HepG2 (cell line): Measurements from ENCODE around the gene KBTBD13. TPM values are rescaled to one million over a fixed set of nuclear protein-coding genes. Genes with fewer than 3 reads are reported as not detected.

ENCODE experiments used
- ATAC-seq: fragments of 200-7000 bp; cut with Tn5 transposase; 3 replicates; pipeline ENCODE4 v1.9.1; 2020; ENCODE audit warnings: mild to moderate bottlenecking, moderate library complexity
- Bru-seq: library from RNA; stranded (reverse); fragments of 400-500 nt; gene quantifications from one replicate; lab custom pipeline; 2021; lab: Mats Ljungman, UMichigan
- BruChase-seq, 2 experiments: library from RNA; stranded (reverse); fragments of 400-500 nt; gene quantifications; one replicate each; lab custom pipeline; 2021; lab: Mats Ljungman, UMichigan
- BruUV-seq: library from RNA; stranded (reverse); fragments of 400-500 nt; replicated peaks from 2 replicates; lab custom pipeline; 2021; lab: Mats Ljungman, UMichigan
- CTCF ChIA-PET: fragments of 300-600 bp; formaldehyde crosslinking; extraction: SDS; loops from one replicate; lab custom pipeline; 2021; ENCODE audit warnings: low total read pairs, inconsistent platforms, low intra/inter-chr PET ratio; lab: Yijun Ruan, JAX
- POLR2A ChIA-PET: fragments of 350-600 bp; sonication (Branson Sonifier 250); formaldehyde crosslinking; loops from one replicate; lab custom pipeline; 2020; ENCODE audit warnings: antibody characterized with exemption, inconsistent platforms; lab: Yijun Ruan, JAX
- DNase-seq: peaks from one replicate; pipeline ENCODE4 v3.0.0-alpha.2; 2015; ENCODE audit warnings: low spot score
- FAIRE-seq: peaks from 3 replicates; lab custom pipeline; 2011; peaks lifted over from hg19 to GRCh38; lab: Jason Lieb, UNC
- H2AFZ ChIP-seq: one replicate; pipeline ENCODE4 v1.6.1; 2011; ENCODE audit warnings: low read length, inconsistent platforms
- H3K27ac ChIP-seq: fragments of 300-600 bp; 3 replicates; pipeline ENCODE4 v1.8.0; 2011; ENCODE audit warnings: mixed run types, mild to moderate bottlenecking, mixed read lengths, low read length, inconsistent platforms; ENCODE audit not compliant: insufficient read depth; ENCODE audit errors: extremely low read length
- H3K27me3 ChIP-seq, 2 experiments: fragments of 200-600 bp in 1 of 2; 2 replicates in 1 of 2; 3 replicates in 1 of 2; pipeline versions ENCODE4 v1.6.0 to v1.8.0; 2011; ENCODE audit warnings: low read length in 2 of 2, mild to moderate bottlenecking in 2 of 2, moderate library complexity in 2 of 2, inconsistent platforms in 1 of 2; ENCODE audit not compliant: insufficient read depth in 2 of 2, control insufficient read depth in 1 of 2
- H3K36me3 ChIP-seq, 2 experiments: fragments of 200-600 bp in 1 of 2; replicated peaks in 1 of 2; 2 replicates in 1 of 2; 3 replicates in 1 of 2; pipeline versions ENCODE4 v1.5.1 to v1.8.0; 2011; ENCODE audit warnings: low read length in 2 of 2, inconsistent platforms in 1 of 2; ENCODE audit not compliant: insufficient read depth in 2 of 2, control insufficient read depth in 1 of 2
- H3K4me1 ChIP-seq: 2 replicates; pipeline ENCODE4 v1.5.1; 2012; ENCODE audit warnings: low read length, inconsistent platforms; ENCODE audit not compliant: insufficient read depth
- H3K4me2 ChIP-seq: 2 replicates; pipeline ENCODE4 v1.6.0; 2011; ENCODE audit warnings: low read depth, low read length, inconsistent platforms
- H3K4me3 ChIP-seq, 3 experiments: fragments of 200-600 bp in 1 of 3; sonication (generic), shearing (Covaris generic) in 1 of 3; replicated peaks in 1 of 3; 2 replicates each; pipeline ENCODE4 v1.5.1; 2011 to 2016; ENCODE audit warnings: low read length in 3 of 3, inconsistent platforms in 2 of 3, low read depth in 2 of 3, mild to moderate bottlenecking in 2 of 3, control low read depth in 1 of 3, mixed read lengths in 1 of 3; ENCODE audit not compliant: insufficient read depth in 1 of 3
- H3K79me2 ChIP-seq: one replicate; pipeline ENCODE4 v1.6.1; 2011; ENCODE audit warnings: low read length, inconsistent platforms; ENCODE audit not compliant: insufficient read depth
- H3K9ac ChIP-seq: 2 replicates; pipeline ENCODE4 v1.6.0; 2011; ENCODE audit warnings: mild to moderate bottlenecking, low read depth, low read length, inconsistent platforms; ENCODE audit not compliant: insufficient read depth
- H3K9me3 ChIP-seq: 2 replicates; pipeline ENCODE4 v1.5.1; 2012; ENCODE audit warnings: mild to moderate bottlenecking, low read length
- H4K20me1 ChIP-seq: 2 replicates; pipeline ENCODE4 v1.6.0; 2011; ENCODE audit warnings: inconsistent platforms, mild to moderate bottlenecking, low read length, moderate library complexity; ENCODE audit not compliant: insufficient read depth
- TFAP4 ChIP-seq: sonication (generic); IDR thresholded peaks from 2 replicates; pipeline ENCODE4 v1.6.1; 2016; ENCODE audit warnings: low read depth, borderline replicate concordance
- TSC22D2 ChIP-seq: sonication (generic); formaldehyde crosslinking; IDR thresholded peaks from 2 replicates; pipeline ENCODE4 v1.5.1; 2020; ENCODE audit warnings: missing genetic modification reagents, mild to moderate bottlenecking, borderline replicate concordance
- ZEB1 ChIP-seq: IDR thresholded peaks from 2 replicates; pipeline ENCODE4 v1.6.1; 2012; ENCODE audit warnings: mild to moderate bottlenecking, low read depth, inconsistent platforms; ENCODE audit not compliant: insufficient replicate concordance
- ZHX1 ChIP-seq: sonication (generic); formaldehyde crosslinking; IDR thresholded peaks from 2 replicates; pipeline ENCODE4 v1.8.1; 2022; ENCODE audit warnings: low read depth, mild to moderate bottlenecking, missing genetic modification reagents
- WGBS: methylation state at CpG from one replicate; pipeline ENCODE4 v1.1.6; 2017; ENCODE audit warnings: low lambda C conversion rate; 5-methylcytosine and 5-hydroxymethylcytosine counted together
- in situ Hi-C: cut with HindIII; loops from 2 replicates; pipeline ENCODE4 v1.10.0; 2017; ENCODE audit warnings: low pct_unique_long_range_greater_than_20kb; ENCODE audit not compliant: extremely low pct_ligation_motif_present
- intact Hi-C: fragments of 100-400 bp; cut with micrococcal nuclease; formaldehyde crosslinking; loops from one replicate; pipeline ENCODE4 v1.10.0; 2022; ENCODE audit not compliant: unreplicated experiment
- long read RNA-seq, 2 experiments: library from RNA in 1 of 2; library from polyadenylated mRNA in 1 of 2; stranded (forward) in 1 of 2; unstranded in 1 of 2; transcript quantifications; one replicate each; pipeline ENCODE4 v2.0.0, GENCODE V29; 2019 to 2022
- polyA minus RNA-seq, 3 experiments: library from RNA; depleted of rRNA, polyadenylated mRNA; stranded (reverse); fragments of >200 nt; gene quantifications; 2 replicates each; pipeline ENCODE4 v1.2.3, GENCODE V29; 2011; ENCODE audit warnings: low replicate concordance in 1 of 3
- polyA plus RNA-seq, 8 experiments: library from polyadenylated mRNA; depleted of rRNA in 3 of 8; stranded (reverse) in 7 of 8; unstranded in 1 of 8; fragments of >200 nt; fragmentation: Illumina TruSeq in 4 of 8; extraction: Trizol in 4 of 8; gene quantifications; 2 replicates each; pipeline versions ENCODE4 v1.2.1 to v1.2.3, GENCODE V29; 2011 to 2016; ENCODE audit warnings: low read depth in 4 of 8, missing spikeins in 1 of 8, mixed read lengths in 1 of 8; ENCODE audit not compliant: insufficient read depth in 1 of 8
- total RNA-seq, 5 experiments: library from RNA; depleted of rRNA; stranded (reverse); fragments of >200 nt; fragmentation: Illumina TruSeq; extraction: Trizol; gene quantifications; 2 replicates each; pipeline ENCODE4 v1.2.3, GENCODE V29; 2016; ENCODE audit warnings: low read depth in 1 of 5

KBTBD13 gene
- not detected in 2 replicates for total RNA-seq (2016; rRNA removed; fragmentation: Illumina TruSeq; extraction: Trizol)
- not detected in 2 replicates for total RNA-seq (2016; cell fraction: cytosol; rRNA removed; fragmentation: Illumina TruSeq; extraction: Trizol; ENCODE audit: low read depth)
- 0.02 TPM in 1 of 2 replicates, not detected in the other for total RNA-seq (2016; cell fraction: insoluble cytoplasmic fraction; rRNA removed; fragmentation: Illumina TruSeq; extraction: Trizol)
- total RNA-seq (2016; cell fraction: membrane; rRNA removed; fragmentation: Illumina TruSeq; extraction: Trizol) = 0.07 TPM in 1 of 2 replicates, not detected in the other
- total RNA-seq (2016; cell fraction: nucleus; rRNA removed; fragmentation: Illumina TruSeq; extraction: Trizol) = not detected in 2 replicates
- not detected in 2 replicates for polyA plus RNA-seq (2011; rRNA removed)
- not detected in 2 replicates for polyA plus RNA-seq (2011; cell fraction: cytosol; rRNA removed)
- not detected in 2 replicates for polyA plus RNA-seq (2011; cell fraction: nucleus; rRNA removed)
- not detected in 2 replicates for polyA plus RNA-seq (2012)
- polyA plus RNA-seq (2016; cell fraction: cytosol; fragmentation: Illumina TruSeq; extraction: Trizol; ENCODE audit: low read depth) = not detected in 2 replicates
- polyA plus RNA-seq (2016; cell fraction: insoluble cytoplasmic fraction; fragmentation: Illumina TruSeq; extraction: Trizol; ENCODE audit: low read depth) = not detected in 2 replicates
- polyA plus RNA-seq (2016; cell fraction: membrane; fragmentation: Illumina TruSeq; extraction: Trizol; ENCODE audit: low read depth) = not detected in 2 replicates
- polyA plus RNA-seq (2016; cell fraction: nucleus; fragmentation: Illumina TruSeq; extraction: Trizol; ENCODE audit: insufficient read depth, low read depth) = not detected in 2 replicates
- polyA minus RNA-seq (2011; rRNA and poly(A)+ RNA removed; ENCODE audit: low replicate concordance) = 0.08 and 0.21 TPM in 2 replicates
- not detected in 2 replicates for polyA minus RNA-seq (2011; cell fraction: cytosol; rRNA and poly(A)+ RNA removed)
- polyA minus RNA-seq (2011; cell fraction: nucleus; rRNA and poly(A)+ RNA removed) = not detected in 2 replicates
- Bru-seq, nascent RNA = percentile 19 among the genes with signal in this experiment
- not detected for BruChase-seq, experiment 1, labeled RNA remaining after a 6-hour chase
- percentile 15 among the genes with signal in this experiment for BruChase-seq, experiment 2, labeled RNA remaining after a 2-hour chase
- long read RNA-seq, experiment 1 = 0 reads
- long read RNA-seq, experiment 2 = 0 reads

DNA sequence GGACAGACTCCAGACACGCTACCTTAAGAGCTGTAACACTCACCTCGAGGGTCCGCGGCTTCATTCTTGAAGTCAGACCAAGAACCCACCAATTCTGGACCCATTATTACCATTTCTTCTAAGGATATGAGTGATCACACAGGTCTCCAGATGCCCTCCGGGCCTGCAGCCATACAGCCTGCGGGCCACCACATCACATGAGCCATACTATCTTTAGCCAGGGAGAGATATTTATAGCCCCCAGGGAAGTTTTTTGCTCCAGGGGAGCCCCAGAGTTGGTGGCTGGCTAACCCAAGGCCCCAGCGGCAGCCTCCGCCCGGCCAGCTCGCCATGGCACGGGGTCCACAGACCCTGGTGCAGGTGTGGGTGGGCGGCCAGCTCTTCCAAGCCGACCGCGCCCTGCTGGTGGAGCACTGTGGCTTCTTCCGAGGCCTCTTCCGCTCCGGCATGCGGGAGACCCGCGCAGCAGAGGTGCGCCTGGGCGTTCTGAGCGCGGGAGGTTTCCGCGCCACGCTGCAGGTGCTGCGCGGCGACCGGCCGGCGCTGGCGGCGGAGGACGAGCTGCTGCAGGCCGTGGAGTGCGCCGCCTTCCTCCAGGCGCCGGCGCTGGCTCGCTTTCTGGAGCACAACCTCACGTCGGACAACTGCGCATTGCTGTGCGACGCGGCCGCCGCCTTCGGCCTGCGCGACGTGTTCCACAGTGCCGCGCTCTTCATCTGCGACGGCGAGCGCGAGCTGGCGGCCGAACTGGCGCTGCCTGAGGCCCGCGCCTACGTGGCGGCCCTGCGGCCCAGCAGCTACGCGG lies at the start of gene KBTBD13:
KBTBD13 (plus strand) TSS at position 261 of the 805 bp plus-strand sequence; CDS start at position 331, 70 bp downstream.
- no peaks in the 10 kb centered on the region for H3K9me3 ChIP-seq
- H3K36me3 ChIP-seq = no peaks in the 10 kb centered on the region
- ATAC-seq = no peak
- ChIA-PET CTCF (no interaction called here), POLR2A (interaction anchor here (1.3 kb wide), 1 partner anchor 12 kb away, joined by 3 read pairs; no protein-coding TSS in a partner anchor)
- H4K20me1 ChIP-seq = no peaks in the 10 kb centered on the region
- H3K27me3 ChIP-seq = peaks cover 0 to 4% of the 10 kb centered on the region in 2 experiments; a peak in 1 of 5 replicates
- TF ChIP-seq TSC22D2 (CRISPR knock-in tag) (no peak), TFAP4 (no peak), ZHX1 (CRISPR knock-in tag) (peak; percentile 30; the same call in 1 of the 2 replicates), ZEB1 (no peak)
- TF ChIP-seq, all 625 proteins: peak for 1
- H3K4me2 ChIP-seq = no peak within 1 kb of the TSS
- intact Hi-C loops (no loop called here), in situ Hi-C loops (no loop called here)
- no peak within 1 kb of the TSS for H3K9ac ChIP-seq
- DNase-seq (no peak), FAIRE-seq (no peak)
- no peak within 1 kb of the TSS for H2AFZ ChIP-seq
- H3K79me2 ChIP-seq = no peaks in the 10 kb centered on the region
- no TSS peak for BruUV-seq
- WGBS = 94% methylated on average over 56 of the region's 73 CpGs
- H3K27ac ChIP-seq = no peak within 1 kb of the TSS
- H3K4me1 ChIP-seq = peaks cover 28% of the 10 kb centered on the region
- no peak within 1 kb of the TSS for H3K4me3 ChIP-seq
